HUES6 (cell line): Measurements from ENCODE around the gene MAGEC2.
A peak's percentile ranks its signal among the peaks of the same experiment; 100 is the strongest.

Experiments used
- H3K27ac ChIP-seq: 2 replicates; pipeline ENCODE4 v1.7.0; 2013; ENCODE audit warnings: low read depth, mild to moderate bottlenecking, low read length, inconsistent platforms
- H3K27me3 ChIP-seq: 2 replicates; pipeline ENCODE4 v1.6.1; 2013; ENCODE audit warnings: low read length; ENCODE audit not compliant: control insufficient read depth, insufficient read depth
- H3K36me3 ChIP-seq: 2 replicates; pipeline ENCODE4 v1.6.1; 2013; ENCODE audit warnings: low read length; ENCODE audit not compliant: control insufficient read depth, insufficient read depth
- H3K4me1 ChIP-seq: 2 replicates; pipeline ENCODE4 v1.6.1; 2013; ENCODE audit warnings: low read length; ENCODE audit not compliant: control insufficient read depth, insufficient read depth
- H3K4me3 ChIP-seq: 2 replicates; pipeline ENCODE4 v1.5.1; 2013; ENCODE audit warnings: low read depth, low read length
- H3K9ac ChIP-seq: one replicate; pipeline ENCODE4 v1.6.1; 2013; ENCODE audit warnings: mild to moderate bottlenecking, low read length
- H3K9me3 ChIP-seq: 2 replicates; pipeline ENCODE4 v1.6.1; 2013; ENCODE audit warnings: low read depth, low read length; ENCODE audit not compliant: control insufficient read depth, insufficient read depth

The MAGEC2 gene

GRCh38 chrX:142184756-142185602 lies 20.1 kb downstream of the MAGEC2 start:
- H3K9me3 ChIP-seq, result no peaks in the 10 kb centered on the region
- no peaks in the 10 kb centered on the region for H3K36me3 ChIP-seq
- H3K4me1 ChIP-seq, result no peaks in the 10 kb centered on the region
- H3K27ac ChIP-seq, result no peak overlapping the region
- H3K4me3 ChIP-seq, result no peak overlapping the region
- H3K9ac ChIP-seq, result no peak overlapping the region
- no peaks in the 10 kb centered on the region; the same call in 1 of the 2 replicates for H3K27me3 ChIP-seq

GRCh38 chrX:142156567-142156966 lies 48.5 kb downstream of the MAGEC2 start:
- Histone ChIP-seq H3K27me3 (no peaks in the 10 kb centered on the region), H3K9me3 (no peaks in the 10 kb centered on the region), H3K4me3 (peak overlapping the region; percentile 41), H3K4me1 (peaks cover 10% of the 10 kb centered on the region), H3K36me3 (no peaks in the 10 kb centered on the region), H3K27ac (no peak overlapping the region), H3K9ac (peak overlapping the region; percentile 47)
